Peyer's patch (tissue), 4 donors: Measurements from ENCODE around the gene EXD3. TPM values are rescaled to one million over a fixed set of nuclear protein-coding genes. Genes with fewer than 3 reads are reported as not detected.
A peak's percentile ranks its signal among the peaks of the same experiment; 100 is the strongest.

Source experiments
- DNase-seq, 3 donors: peaks; one replicate each; pipeline ENCODE4 v3.0.0-alpha.2; 2017 to 2019
- H3K27ac ChIP-seq, 4 donors: fragments of 200-600 bp; sonication (generic); one replicate each; pipeline ENCODE4 v1.5.1; 2016 to 2019
- H3K27me3 ChIP-seq, 2 donors: fragments of 200-600 bp; sonication (generic); one replicate each; pipeline ENCODE4 v1.5.1; 2019
- H3K36me3 ChIP-seq, 3 donors: fragments of 200-600 bp; sonication (generic); one replicate each; pipeline ENCODE4 v1.5.1; 2016 to 2019
- H3K4me1 ChIP-seq, 4 donors: fragments of 200-600 bp; sonication (generic); one replicate each; pipeline ENCODE4 v1.5.1; 2016 to 2019
- H3K4me3 ChIP-seq, 4 donors: fragments of 200-600 bp; sonication (generic); 1 replicate in 3 of 4; 2 replicates in 1 of 4; pipeline ENCODE4 v1.5.1; 2016 to 2019; ENCODE audit warnings: mild to moderate bottlenecking in 1 of 4
- H3K9me3 ChIP-seq, 4 donors: fragments of 200-600 bp; sonication (generic); one replicate each; pipeline ENCODE4 v1.5.1; 2016 to 2019; ENCODE audit warnings: mild to moderate bottlenecking in 1 of 4
- CTCF ChIP-seq, 6 experiments: fragments of 450-650 bp in 4 of 6; fragments of 200-600 bp in 2 of 6; sonication (generic) in 1 of 6; IDR thresholded peaks; one replicate each; pipeline ENCODE4 v1.5.1; 2017 to 2019; ENCODE audit warnings: antibody characterized with exemption in 6 of 6, mild to moderate bottlenecking in 3 of 6, moderate library complexity in 1 of 6
- POLR2A ChIP-seq, 2 donors: fragments of 450-650 bp; IDR thresholded peaks; one replicate each; pipeline ENCODE4 v1.5.1; 2017; ENCODE audit warnings: antibody characterized with exemption in 2 of 2, mild to moderate bottlenecking in 2 of 2, moderate library complexity in 2 of 2
- total RNA-seq, 4 donors: library from RNA; depleted of rRNA; stranded (reverse); fragments of >200 nt; gene quantifications; one replicate each; pipeline ENCODE4 v1.1.0, GENCODE V29; 2016

EXD3 gene
- total RNA-seq, 4 donors from 2014 or later: 38.7 to 82.4 (median 61.6) TPM

GRCh38 chr9:137372693-137373610 is 50.0 kb downstream of the EXD3 start:
- Histone ChIP-seq H3K4me1 (no peaks in the 10 kb centered on the region), H3K27ac (no peak overlapping the region), H3K36me3 (peaks cover 0 to 4% (median 0%) of the 10 kb centered on the region in 3 donors), H3K4me3 (no peak overlapping the region), H3K27me3 (no peaks in the 10 kb centered on the region), H3K9me3 (no peaks in the 10 kb centered on the region)
- DNase-seq: no peak
- TF ChIP-seq POLR2A (IDR thresholded peaks at IDR 0.05) (no peak), CTCF (IDR thresholded peaks at IDR 0.05) (no peak)

- Histone ChIP-seq H3K4me3 (no peak overlapping the region), H3K27me3 (no peaks in the 10 kb centered on the region), H3K36me3 (peaks cover 0 to 10% (median 0%) of the 10 kb centered on the region in 3 donors), H3K4me1 (no peaks in the 10 kb centered on the region), H3K9me3 (no peaks in the 10 kb centered on the region), H3K27ac (no peak overlapping the region)
- no peak for TF ChIP-seq POLR2A (IDR thresholded peaks at IDR 0.05)
- no peak for TF ChIP-seq CTCF (IDR thresholded peaks at IDR 0.05)
- DNase-seq: no peak
Measured at GRCh38 chr9:137371946-137372651, 50.9 kb downstream of the EXD3 start.

DNA sequence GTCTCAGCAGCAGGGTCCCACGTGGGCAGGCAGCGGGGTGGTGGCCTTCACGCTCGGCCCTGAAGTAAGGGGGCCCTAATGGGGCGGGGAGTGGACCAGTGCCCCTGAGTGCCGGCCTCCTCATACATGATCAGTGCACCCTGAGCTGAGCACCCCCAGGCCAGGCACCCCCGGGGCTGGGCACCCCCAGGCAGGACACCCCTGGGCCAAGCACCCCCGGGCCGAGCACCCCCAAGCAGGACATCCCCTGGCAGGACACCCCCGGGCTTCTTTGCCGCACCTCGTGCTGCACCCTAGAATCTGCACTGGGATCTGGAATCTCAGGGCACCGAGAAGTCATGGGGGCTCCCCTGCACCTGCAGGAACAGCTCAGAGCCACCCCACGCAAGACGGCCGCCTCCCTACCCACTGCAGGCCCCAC is 51.4 kb downstream of the EXD3 start:
- no peak overlapping the region for H3K27ac ChIP-seq

GRCh38 chr9:137370865-137371520 is 52.0 kb downstream of the EXD3 start:
- Histone ChIP-seq H3K4me3 (no peak overlapping the region), H3K27ac (no peak overlapping the region), H3K9me3 (no peaks in the 10 kb centered on the region), H3K4me1 (no peaks in the 10 kb centered on the region), H3K36me3 (peaks cover 0 to 12% (median 0%) of the 10 kb centered on the region in 3 donors), H3K27me3 (no peaks in the 10 kb centered on the region)
- DNase-seq: peak in 1 of 3 donors; percentile 24
- TF ChIP-seq CTCF (IDR thresholded peaks at IDR 0.05) (no peak), POLR2A (IDR thresholded peaks at IDR 0.05) (no peak)

More for the DNA sequence above, 51.4 kb downstream of the EXD3 start:
- TF ChIP-seq CTCF (IDR thresholded peaks at IDR 0.05) (no peak), POLR2A (IDR thresholded peaks at IDR 0.05) (no peak)
- no peak overlapping the region for H3K4me3 ChIP-seq
- no peaks in the 10 kb centered on the region for H3K27me3 ChIP-seq
- DNase-seq: no peak
- H3K9me3 ChIP-seq: no peaks in the 10 kb centered on the region
- no peaks in the 10 kb centered on the region for H3K4me1 ChIP-seq
- H3K36me3 ChIP-seq: peaks cover 0 to 12% (median 0%) of the 10 kb centered on the region in 3 donors

DNA sequence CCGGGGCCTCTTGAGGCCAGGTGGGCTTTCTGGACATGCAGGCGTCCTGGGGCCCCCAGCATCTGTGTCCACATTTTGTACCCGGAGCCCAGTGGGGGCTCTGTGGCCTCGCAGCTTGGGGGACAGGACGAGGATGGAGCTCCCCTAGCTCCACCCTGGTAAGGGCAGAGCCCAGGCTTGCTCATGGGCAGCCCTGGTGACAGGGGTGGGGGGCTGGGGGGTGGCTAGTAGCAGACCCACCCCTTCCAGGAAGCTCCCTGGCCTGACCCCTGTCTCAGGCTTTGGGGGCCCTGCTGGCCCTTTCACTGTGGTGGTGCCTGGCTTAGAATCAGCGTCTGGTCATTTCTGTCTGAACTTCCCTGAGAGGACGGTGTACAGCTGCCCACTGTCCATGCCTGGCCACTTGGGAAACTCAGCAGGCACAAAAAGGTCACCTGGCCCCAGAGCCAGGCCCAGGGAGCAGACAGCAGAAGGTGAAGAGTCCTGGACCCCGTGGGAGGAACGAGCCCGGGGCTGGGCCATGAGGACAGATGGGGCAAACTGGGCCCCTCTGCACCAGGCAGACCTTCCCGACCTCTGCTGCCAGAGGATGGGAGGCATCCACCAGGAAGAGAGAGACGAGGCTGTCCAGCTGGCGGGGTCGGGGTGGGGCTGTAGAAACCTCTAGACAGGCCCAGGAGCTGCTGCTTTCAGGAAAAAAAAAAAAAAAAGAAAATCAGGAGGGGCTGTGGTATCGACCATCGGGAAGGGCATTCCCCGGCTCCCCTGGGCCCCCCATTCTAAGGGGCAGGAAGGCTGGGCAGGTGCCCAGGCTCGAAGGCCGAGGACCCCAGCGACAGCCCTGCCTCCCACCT is 52.8 kb downstream of the EXD3 start:
- Histone ChIP-seq H3K27ac (no peak overlapping the region), H3K36me3 (peaks cover 0 to 12% (median 0%) of the 10 kb centered on the region in 3 donors), H3K27me3 (no peaks in the 10 kb centered on the region), H3K9me3 (no peaks in the 10 kb centered on the region), H3K4me1 (no peaks in the 10 kb centered on the region), H3K4me3 (no peak overlapping the region)
- TF ChIP-seq CTCF (IDR thresholded peaks at IDR 0.05): no peak
- TF ChIP-seq POLR2A (IDR thresholded peaks at IDR 0.05): no peak
- DNase-seq: peak in 1 of 3 donors; percentile 34
